Stimulated activated CD8-positive, alpha-beta memory T cell treated with anti-CD3 and anti-CD28 coated beads, Interleukin-12 subunit alpha, Interleukin-12 subunit beta, amount 100 ng/mL, for 4 hours (primary cell): ENCODE data around the gene TKTL1.
"Not testable (repeated sequence)": the region's sequence is repeated elsewhere in the genome, so short reads cannot be mapped to it uniquely, and the experiment has no call there.

Experiments
- DNase-seq: peaks from one replicate; pipeline ENCODE4 v3.0.0-alpha.2; 2020; ENCODE audit warnings: low read depth

The TKTL1 gene

GRCh38 chrX:154343620-154344019 is 48.0 kb downstream of the TKTL1 start:
- not testable (repeated sequence) for DNase-seq

- DNase-seq, result no peak
Observed at GRCh38 chrX:154348114-154348531, 52.5 kb downstream of the TKTL1 start.

- DNase-seq, result no peak
Observed at GRCh38 chrX:154348646-154349358, 53.2 kb downstream of the TKTL1 start.

DNA sequence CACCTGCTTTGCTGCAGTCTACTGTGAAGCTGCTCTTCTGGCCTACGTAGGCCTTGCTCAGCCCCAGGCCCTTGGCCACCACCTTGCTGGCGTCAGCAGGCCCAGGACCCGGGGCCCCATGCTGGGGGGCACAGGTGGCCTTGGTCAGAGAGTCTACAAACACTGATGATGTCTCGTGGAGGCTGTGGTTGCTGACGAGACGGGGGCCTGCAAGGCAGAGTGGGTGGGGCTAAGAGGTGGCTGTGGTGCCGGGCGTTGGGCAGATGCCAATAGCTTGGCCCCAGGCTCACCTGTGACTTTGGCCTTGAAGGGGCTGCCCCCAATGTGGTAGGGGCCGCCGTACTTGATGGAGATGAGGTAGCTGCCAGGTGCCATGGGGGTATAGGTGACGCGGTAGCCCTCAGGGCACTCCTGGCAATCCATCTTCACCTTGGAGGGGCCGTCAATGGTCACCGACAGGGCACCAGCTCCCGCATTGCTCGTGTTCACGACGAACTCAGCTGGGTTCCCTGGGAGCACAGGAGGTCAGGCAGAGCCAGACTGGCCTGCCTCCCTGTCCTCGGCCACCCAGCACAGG is 53.9 kb downstream of the TKTL1 start:
- no peak for DNase-seq

DNA sequence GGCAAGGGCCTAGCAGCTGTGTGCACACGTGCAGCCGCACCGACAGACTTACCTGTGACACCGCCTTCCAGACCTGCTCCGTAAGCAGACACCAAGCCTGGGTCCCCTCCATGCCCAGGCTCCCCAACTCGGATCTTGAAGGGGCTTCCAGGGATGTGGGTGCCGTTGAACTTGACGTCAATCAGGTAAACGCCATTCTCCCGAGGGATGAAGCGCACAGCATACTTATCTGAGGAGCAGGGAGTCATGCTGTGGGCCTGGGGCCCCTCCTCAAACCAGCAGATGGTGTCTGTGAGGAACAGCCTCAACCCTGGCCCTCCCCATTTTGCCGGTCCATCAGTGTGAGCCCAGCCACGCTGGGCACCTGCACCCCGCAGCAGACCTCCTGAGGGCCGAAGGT is 54.4 kb downstream of the TKTL1 start:
- DNase-seq, result no peak

- no peak for DNase-seq
Observed at GRCh38 chrX:154350429-154351182, 55.0 kb downstream of the TKTL1 start.

DNA sequence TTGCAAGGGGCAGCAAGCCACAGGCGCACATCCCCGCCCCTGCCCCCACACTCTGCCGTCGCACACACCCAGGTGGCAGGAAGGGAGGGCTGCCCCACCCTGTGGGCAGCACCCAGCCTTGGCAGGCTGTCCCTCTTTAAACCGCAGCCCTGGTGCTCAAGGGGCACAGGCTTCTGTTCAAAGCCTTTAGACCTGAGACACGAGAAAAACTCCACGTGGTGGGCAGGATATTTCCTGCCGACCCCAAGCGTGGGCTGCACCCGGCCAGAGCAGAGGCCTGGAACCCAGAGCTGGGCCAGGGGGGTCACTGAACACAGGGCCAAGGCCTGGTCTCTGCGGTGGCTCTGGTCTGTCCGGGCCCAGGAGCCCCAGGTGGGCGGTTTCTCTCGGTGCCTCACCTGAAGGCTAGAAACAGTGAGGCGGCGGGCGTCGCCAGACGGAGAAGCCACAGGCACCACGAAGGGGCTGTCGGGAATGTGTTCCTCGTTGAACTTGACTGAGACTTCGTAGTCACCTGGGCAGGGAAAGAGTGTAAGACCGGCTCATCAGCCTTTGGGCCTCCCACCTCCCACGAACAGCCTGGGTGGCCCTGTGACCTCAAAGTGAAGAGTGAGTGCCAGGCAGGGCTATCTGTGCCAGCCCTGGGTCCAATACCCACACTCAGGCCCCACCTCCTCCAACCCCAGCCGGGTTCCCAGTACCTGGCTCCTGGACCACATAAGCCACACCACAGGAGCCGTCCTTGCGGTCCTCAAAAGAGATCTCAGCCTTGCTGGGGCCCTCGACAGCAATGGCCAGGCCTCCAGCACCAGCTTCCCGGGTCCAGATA is 55.8 kb downstream of the TKTL1 start:
- DNase-seq, result no peak

DNA sequence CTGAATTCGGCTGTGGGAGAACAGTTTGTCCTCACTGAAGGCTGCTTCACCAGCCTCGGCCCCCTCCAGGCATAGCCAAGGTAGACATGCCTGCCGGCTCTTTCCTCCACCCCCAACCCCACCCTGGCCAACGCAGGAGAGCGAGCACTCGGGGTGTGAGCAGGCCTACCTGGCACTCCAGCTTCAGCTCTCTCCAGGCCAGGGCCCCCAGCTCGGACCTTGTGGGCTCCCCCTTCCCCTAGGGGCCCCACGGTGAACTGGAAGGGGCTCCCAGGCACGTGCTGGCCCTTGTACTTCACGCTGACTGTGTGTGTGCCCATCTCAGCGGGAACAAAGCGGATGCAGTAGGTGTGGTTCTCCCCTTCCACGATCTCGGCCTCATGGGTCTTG is 56.4 kb downstream of the TKTL1 start:
- DNase-seq, result no peak

DNA sequence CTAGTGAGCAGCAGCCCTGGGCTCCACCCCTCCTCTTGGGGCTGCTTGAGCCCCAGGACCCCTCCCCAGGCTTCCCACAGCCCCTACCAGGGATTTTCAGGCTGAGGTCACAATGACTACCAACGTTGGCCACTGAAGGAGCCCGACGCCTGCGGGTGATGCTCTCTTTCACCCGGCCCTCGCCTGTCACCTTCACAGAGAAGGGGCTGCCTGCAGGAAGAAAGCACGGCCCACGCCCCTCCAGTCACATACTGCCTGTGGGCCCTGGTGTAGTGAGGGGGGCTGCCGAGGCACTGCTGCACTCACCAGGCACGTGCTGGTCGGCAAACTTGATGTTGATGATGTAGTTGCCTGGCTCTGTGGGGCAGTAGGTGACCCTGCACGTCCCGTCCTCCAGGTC is 56.9 kb downstream of the TKTL1 start:
- DNase-seq, result no peak

- no peak for DNase-seq
Observed at GRCh38 chrX:154353172-154353843, 57.7 kb downstream of the TKTL1 start.

GRCh38 chrX:154354013-154354412 is 58.4 kb downstream of the TKTL1 start:
- DNase-seq, result no peak

GRCh38 chrX:154354516-154354915 is 58.9 kb downstream of the TKTL1 start:
- no peak for DNase-seq

GRCh38 chrX:154355094-154355775 is 59.6 kb downstream of the TKTL1 start:
- no peak for DNase-seq

- no peak for DNase-seq
Observed at GRCh38 chrX:154355776-154356140, 60.2 kb downstream of the TKTL1 start.

DNA sequence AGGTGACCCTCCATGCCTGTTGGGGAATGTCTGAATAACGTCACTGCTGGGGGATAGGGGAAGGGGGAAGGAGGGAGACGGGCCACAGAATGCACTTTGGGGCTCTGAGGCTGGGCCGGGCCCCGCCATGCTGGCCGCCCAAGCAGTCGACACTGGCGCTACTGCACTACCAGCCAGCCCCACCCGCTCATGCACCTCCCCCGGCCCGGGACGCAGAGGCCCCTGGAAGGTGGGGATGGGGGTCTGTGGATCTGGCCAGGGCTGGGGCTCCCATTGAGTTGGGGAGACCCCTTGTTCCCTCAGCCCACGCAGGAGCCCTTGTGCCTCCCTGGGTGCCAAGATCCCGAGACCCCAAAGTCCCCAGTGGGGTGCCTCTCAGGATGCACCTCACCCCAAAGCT is 61.0 kb downstream of the TKTL1 start:
- DNase-seq, result no peak

DNA sequence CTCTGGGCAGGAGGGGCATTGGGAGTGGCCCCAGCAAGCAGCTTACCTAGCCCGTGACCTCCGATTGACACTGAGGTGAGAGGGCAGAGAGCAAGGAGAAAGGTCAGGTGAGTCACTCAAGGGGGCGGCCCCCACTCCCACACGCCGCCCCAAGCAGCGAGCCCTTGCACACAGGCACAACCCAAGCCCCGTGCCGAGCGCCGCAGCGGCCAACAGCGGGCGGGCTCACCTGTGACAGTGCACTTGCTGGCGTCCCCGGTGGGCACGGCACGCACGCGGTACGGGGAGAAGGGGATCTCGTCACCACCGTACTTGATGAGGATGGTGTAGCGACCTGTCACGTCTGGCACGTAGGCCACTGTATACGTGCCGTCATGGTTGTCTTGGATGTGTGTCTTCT is 61.6 kb downstream of the TKTL1 start:
- no peak for DNase-seq

- DNase-seq, result no peak
Observed at GRCh38 chrX:154358011-154358410, 62.4 kb downstream of the TKTL1 start.

DNA sequence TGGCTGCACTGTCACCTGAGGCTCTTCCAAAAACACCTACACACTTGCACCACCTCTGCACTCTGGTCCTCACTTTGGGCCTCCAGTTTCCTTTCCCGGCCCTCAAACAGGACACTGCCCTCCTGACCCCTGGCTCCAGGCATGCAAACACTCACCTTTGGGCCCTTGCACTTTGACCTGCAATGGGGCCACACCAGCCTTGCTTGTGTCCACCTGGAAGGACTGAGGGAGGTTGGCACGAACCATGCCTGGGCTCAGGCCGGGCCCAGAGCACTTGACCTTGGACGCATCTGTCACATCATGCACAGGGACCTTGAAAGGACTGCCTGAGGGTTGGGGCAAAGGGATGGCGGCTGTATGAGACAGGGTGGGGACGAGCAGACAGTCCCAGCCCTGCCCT is 63.2 kb downstream of the TKTL1 start:
- DNase-seq, result no peak

- DNase-seq, result no peak
Observed at GRCh38 chrX:154359362-154360154, 64.0 kb downstream of the TKTL1 start.

GRCh38 chrX:154360155-154360713 is 64.6 kb downstream of the TKTL1 start:
- DNase-seq, result no peak
